ENCODE results near the gene IQCH.

GRCh38 chr15:67267951-67268941, 13.7 kb downstream of the IQCH start:
- TF ChIP-seq, protein P1, sequence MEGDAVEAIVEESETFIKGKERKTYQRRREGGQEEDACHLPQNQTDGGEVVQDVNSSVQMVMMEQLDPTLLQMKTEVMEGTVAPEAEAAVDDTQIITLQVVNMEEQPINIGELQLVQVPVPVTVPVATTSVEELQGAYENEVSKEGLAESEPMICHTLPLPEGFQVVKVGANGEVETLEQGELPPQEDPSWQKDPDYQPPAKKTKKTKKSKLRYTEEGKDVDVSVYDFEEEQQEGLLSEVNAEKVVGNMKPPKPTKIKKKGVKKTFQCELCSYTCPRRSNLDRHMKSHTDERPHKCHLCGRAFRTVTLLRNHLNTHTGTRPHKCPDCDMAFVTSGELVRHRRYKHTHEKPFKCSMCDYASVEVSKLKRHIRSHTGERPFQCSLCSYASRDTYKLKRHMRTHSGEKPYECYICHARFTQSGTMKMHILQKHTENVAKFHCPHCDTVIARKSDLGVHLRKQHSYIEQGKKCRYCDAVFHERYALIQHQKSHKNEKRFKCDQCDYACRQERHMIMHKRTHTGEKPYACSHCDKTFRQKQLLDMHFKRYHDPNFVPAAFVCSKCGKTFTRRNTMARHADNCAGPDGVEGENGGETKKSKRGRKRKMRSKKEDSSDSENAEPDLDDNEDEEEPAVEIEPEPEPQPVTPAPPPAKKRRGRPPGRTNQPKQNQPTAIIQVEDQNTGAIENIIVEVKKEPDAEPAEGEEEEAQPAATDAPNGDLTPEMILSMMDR (conservative IDR thresholded peaks at IDR 0.05; ENCODE audit: low read depth, low read length), result no peak
- no peak for TF ChIP-seq EZH2 (IDR thresholded peaks at IDR 0.05; ENCODE audit: low read length, unreplicated experiment)

All from PC-3 (cell line).